Esophagus squamous epithelium (tissue), 5 donors: Measurements from ENCODE around the gene TTC32. TPM values are rescaled to one million over a fixed set of nuclear protein-coding genes. Genes with fewer than 3 reads are reported as not detected.

Source experiments
- DNase-seq: peaks from one replicate; lab custom pipeline; 2025; lab: John Stamatoyannopoulos, UW
- H3K27ac ChIP-seq, 4 donors: fragments of 200-600 bp; sonication (generic); one replicate each; pipeline ENCODE4 v1.5.1; 2016 to 2019; ENCODE audit warnings: mild to moderate bottlenecking in 1 of 4
- H3K27me3 ChIP-seq, 4 donors: fragments of 200-600 bp; sonication (generic); 1 replicate in 3 of 4; 2 replicates in 1 of 4; pipeline versions ENCODE4 v1.5.1 to v1.6.0; 2017 to 2021; ENCODE audit warnings: antibody characterized with exemption in 1 of 4
- H3K36me3 ChIP-seq, 3 donors: fragments of 200-600 bp; sonication (generic); one replicate each; pipeline ENCODE4 v1.5.1; 2016 to 2019
- H3K4me1 ChIP-seq, 3 donors: fragments of 200-600 bp; sonication (generic); one replicate each; pipeline ENCODE4 v1.5.1; 2017 to 2019
- H3K4me3 ChIP-seq, 4 donors: fragments of 200-600 bp; sonication (generic); 1 replicate in 3 of 4; 2 replicates in 1 of 4; pipeline ENCODE4 v1.5.1; 2016 to 2019; ENCODE audit warnings: mild to moderate bottlenecking in 2 of 4, moderate library complexity in 1 of 4
- H3K9me3 ChIP-seq, 3 donors: fragments of 200-600 bp; sonication (generic); one replicate each; pipeline ENCODE4 v1.5.1; 2016 to 2019
- CTCF ChIP-seq, 6 experiments: fragments of 450-650 bp in 4 of 6; fragments of 200-600 bp in 2 of 6; sonication (generic) in 2 of 6; IDR thresholded peaks; one replicate each; pipeline ENCODE4 v1.5.1; 2016 to 2019; ENCODE audit warnings: antibody characterized with exemption in 6 of 6, mild to moderate bottlenecking in 4 of 6, moderate library complexity in 4 of 6
- POLR2A ChIP-seq, 4 donors: fragments of 450-650 bp; IDR thresholded peaks; one replicate each; pipeline ENCODE4 v1.6.1; 2017; ENCODE audit warnings: antibody characterized with exemption in 4 of 4, mild to moderate bottlenecking in 4 of 4, moderate library complexity in 3 of 4
- WGBS, 2 donors: methylation state at CpG; one replicate each; pipeline ENCODE4 v1.1.5; 2018; 5-methylcytosine and 5-hydroxymethylcytosine counted together
- intact Hi-C: fragments of 100-400 bp; cut with DNase I; formaldehyde crosslinking; loops from one replicate; pipeline ENCODE4 v1.15.0; 2022
- total RNA-seq, 4 donors: library from RNA; depleted of rRNA; stranded (reverse); fragments of >200 nt; gene quantifications; one replicate each; pipeline ENCODE4 v1.1.0, GENCODE V29; 2016
- donor health status: DM: yes; HTN: yes; CAD: no.

Gene TTC32
- total RNA-seq, 4 donors from 2014 or later: 5.2 to 15.8 (median 7.2) TPM

GRCh38 chr2:19866771-19867170, 35.0 kb downstream of the TTC32 start:
- Histone ChIP-seq H3K36me3 (no peaks in the 10 kb centered on the region), H3K9me3 (no peaks in the 10 kb centered on the region), H3K27ac (no peak overlapping the region), H3K27me3 (peaks cover 0 to 12% (median 0%) of the 10 kb centered on the region in 4 donors), H3K4me3 (no peak overlapping the region), H3K4me1 (peaks cover 10 to 35% (median 12%) of the 10 kb centered on the region in 3 donors)
- WGBS, 2 donors: 100% methylated on average over 1 to 2 of the region's 2 CpGs
- TF ChIP-seq POLR2A (IDR thresholded peaks at IDR 0.05) (no peak), CTCF (IDR thresholded peaks at IDR 0.05) (no peak)
- DNase-seq: no peak
- intact Hi-C loops: loop anchor here (10.0 kb wide), 2 partner anchors 502 to 1112 kb away; no protein-coding TSS in a partner anchor

- H3K36me3 ChIP-seq: no peaks in the 10 kb centered on the region
- TF ChIP-seq CTCF (IDR thresholded peaks at IDR 0.05) (no peak), POLR2A (IDR thresholded peaks at IDR 0.05) (no peak)
- H3K27ac ChIP-seq: no peak overlapping the region
- H3K4me1 ChIP-seq: peaks cover 10 to 49% (median 15%) of the 10 kb centered on the region in 3 donors
- WGBS, 2 donors: 83 to 90% methylated on average over 2 of the region's 2 CpGs
- DNase-seq: no peak
- H3K4me3 ChIP-seq: no peak overlapping the region
- no peaks in the 10 kb centered on the region for H3K9me3 ChIP-seq
- peaks cover 0 to 12% (median 0%) of the 10 kb centered on the region in 4 donors for H3K27me3 ChIP-seq
- intact Hi-C loops: loop anchor here (10.0 kb wide), 2 partner anchors 500 to 1110 kb away; no protein-coding TSS in a partner anchor
Measured at GRCh38 chr2:19865151-19865550, 36.6 kb downstream of the TTC32 start.

GRCh38 chr2:19864381-19864780, 37.4 kb downstream of the TTC32 start:
- 68 to 71% methylated on average over 5 to 10 of the region's 11 CpGs for WGBS, 2 donors
- peaks cover 0 to 11% (median 0%) of the 10 kb centered on the region in 4 donors for H3K27me3 ChIP-seq
- intact Hi-C loops: loop anchor here (5.0 to 10.0 kb wide), 3 partner anchors 500 to 1342 kb away; no protein-coding TSS in a partner anchor

GRCh38 chr2:19863303-19864041, 38.3 kb downstream of the TTC32 start:
- DNase-seq: no peak
- Histone ChIP-seq H3K36me3 (no peaks in the 10 kb centered on the region), H3K27ac (no peak overlapping the region), H3K4me3 (peak overlapping the region in 3 of 4 donors; percentile 5 to 45 (median 6)), H3K27me3 (peaks cover 0 to 2% (median 0%) of the 10 kb centered on the region in 4 donors), H3K9me3 (no peaks in the 10 kb centered on the region), H3K4me1 (peaks cover 4 to 42% (median 13%) of the 10 kb centered on the region in 3 donors)
- TF ChIP-seq POLR2A (IDR thresholded peaks at IDR 0.05): no peak
- TF ChIP-seq CTCF (IDR thresholded peaks at IDR 0.05): peak; percentile 85 to 96 (median 90)
- intact Hi-C loops: loop anchor here (5.0 to 10.0 kb wide), 3 partner anchors 499 to 1341 kb away; no protein-coding TSS in a partner anchor
- 18 to 47% methylated on average over 9 to 13 of the region's 33 CpGs for WGBS, 2 donors

More at GRCh38 chr2:19864381-19864780, 37.4 kb downstream of the TTC32 start:
- Histone ChIP-seq H3K4me1 (peaks cover 10 to 52% (median 15%) of the 10 kb centered on the region in 3 donors), H3K36me3 (no peaks in the 10 kb centered on the region), H3K9me3 (no peaks in the 10 kb centered on the region), H3K27ac (no peak overlapping the region), H3K4me3 (no peak overlapping the region)
- no peak for DNase-seq
- TF ChIP-seq POLR2A (IDR thresholded peaks at IDR 0.05) (no peak), CTCF (IDR thresholded peaks at IDR 0.05) (no peak)

- H3K36me3 ChIP-seq: no peaks in the 10 kb centered on the region
- H3K4me3 ChIP-seq: no peak overlapping the region
- peaks cover 4 to 38% (median 9%) of the 10 kb centered on the region in 3 donors for H3K4me1 ChIP-seq
- TF ChIP-seq CTCF (IDR thresholded peaks at IDR 0.05) (no peak), POLR2A (IDR thresholded peaks at IDR 0.05) (no peak)
- intact Hi-C loops: loop anchor here (5.0 to 10.0 kb wide), 3 partner anchors 497 to 1340 kb away; no protein-coding TSS in a partner anchor
- DNase-seq: no peak
- no peaks in the 10 kb centered on the region for H3K27me3 ChIP-seq
- no peaks in the 10 kb centered on the region for H3K9me3 ChIP-seq
- H3K27ac ChIP-seq: peak overlapping the region in 3 of 4 donors; percentile 7 to 62 (median 30)
- WGBS, 2 donors: 9 to 57% methylated on average over 1 of the region's 1 CpG
Measured at GRCh38 chr2:19861813-19862212, 40.0 kb downstream of the TTC32 start.
